ENCODE measurements around the gene TLE1.
"Not testable (repeated sequence)": the region's sequence is repeated elsewhere in the genome, so short reads cannot be mapped to it uniquely, and the experiment has no call there.

The TLE1 gene

GRCh38 chr9:81650586-81651515 is 38.5 kb downstream of the TLE1 start:
- DNase-seq: no peak

GRCh38 chr9:81649475-81650240 is 39.7 kb downstream of the TLE1 start:
- peak; percentile 32 for DNase-seq

GRCh38 chr9:81648891-81649290 is 40.5 kb downstream of the TLE1 start:
- no peak for DNase-seq

- no peak for DNase-seq
Measured at GRCh38 chr9:81646337-81646736, 43.0 kb downstream of the TLE1 start.

- not testable (repeated sequence) for DNase-seq
Measured at GRCh38 chr9:81644513-81644912, 44.8 kb downstream of the TLE1 start.

GRCh38 chr9:81637276-81637675 is 52.1 kb downstream of the TLE1 start:
- DNase-seq: no peak

- DNase-seq: no peak
Measured at GRCh38 chr9:81636255-81636599, 53.1 kb downstream of the TLE1 start.

GRCh38 chr9:81635521-81636254 is 53.7 kb downstream of the TLE1 start:
- DNase-seq: no peak

GRCh38 chr9:81634915-81635516 is 54.3 kb downstream of the TLE1 start:
- DNase-seq: no peak

GRCh38 chr9:81633952-81634854 is 55.1 kb downstream of the TLE1 start:
- DNase-seq: no peak

- no peak for DNase-seq
Measured at GRCh38 chr9:81632599-81632998, 56.7 kb downstream of the TLE1 start.

- DNase-seq: no peak
Measured at GRCh38 chr9:81631218-81631745, 58.1 kb downstream of the TLE1 start.

GRCh38 chr9:81629440-81629839 is 59.9 kb downstream of the TLE1 start:
- DNase-seq: no peak

- no peak for DNase-seq
Measured at GRCh38 chr9:81628897-81629296, 60.5 kb downstream of the TLE1 start.

- DNase-seq: no peak
Measured at GRCh38 chr9:81627481-81627880, 61.9 kb downstream of the TLE1 start.

- DNase-seq: no peak
Measured at GRCh38 chr9:81626511-81626910, 62.8 kb downstream of the TLE1 start.

GRCh38 chr9:81625969-81626368 is 63.4 kb downstream of the TLE1 start:
- DNase-seq: no peak

- DNase-seq: no peak
Measured at GRCh38 chr9:81623778-81624177, 65.6 kb downstream of the TLE1 start.

GRCh38 chr9:81622471-81623255 is 66.7 kb downstream of the TLE1 start:
- DNase-seq: no peak

GRCh38 chr9:81621785-81622259 is 67.5 kb downstream of the TLE1 start:
- peak; percentile 38 for DNase-seq

- no peak for DNase-seq
Measured at GRCh38 chr9:81621118-81621517, 68.2 kb downstream of the TLE1 start.
